Neural cell (in vitro differentiated cells): ENCODE measurements around the gene GABPB1. TPM values are rescaled to one million over a fixed set of nuclear protein-coding genes. Genes with fewer than 3 reads are reported as not detected.

Source experiments
- H2AFZ ChIP-seq: fragments of 200-600, 300-800 bp; sonication (generic), shearing (Covaris generic); 2 replicates; pipeline ENCODE4 v1.6.0; 2014; ENCODE audit warnings: low read depth, mild to moderate bottlenecking, antibody characterized with exemption, low read length, moderate library complexity
- H3F3A ChIP-seq: fragments of 200-600 bp; shearing (Covaris generic); 2 replicates; pipeline ENCODE4 v1.6.1; 2016; ENCODE audit warnings: mild to moderate bottlenecking, moderate library complexity, mixed read lengths, antibody characterized with exemption, low read length; ENCODE audit not compliant: insufficient read depth, poor library complexity, severe bottlenecking
- H3K27ac ChIP-seq: fragments of 200-600, 300-800 bp; sonication (generic), shearing (Covaris generic); 2 replicates; pipeline ENCODE4 v1.5.1; 2014; ENCODE audit warnings: mild to moderate bottlenecking, low read length, moderate library complexity
- H3K27me3 ChIP-seq: fragments of 300-800, 200-600 bp; sonication (generic), shearing (Covaris generic); 2 replicates; pipeline ENCODE4 v1.6.0; 2014; ENCODE audit warnings: mild to moderate bottlenecking, low read depth, low read length, moderate library complexity; ENCODE audit not compliant: insufficient read depth
- H3K36me3 ChIP-seq: fragments of 300-800, 200-600 bp; sonication (generic), shearing (Covaris generic); 2 replicates; pipeline ENCODE4 v1.5.1; 2014; ENCODE audit warnings: mild to moderate bottlenecking, antibody characterized with exemption, low read length, moderate library complexity; ENCODE audit not compliant: insufficient read depth
- H3K4me2 ChIP-seq: fragments of 300-800, 200-600 bp; sonication (generic), shearing (Covaris generic); 2 replicates; pipeline ENCODE4 v1.6.0; 2014; ENCODE audit warnings: mild to moderate bottlenecking, low read length
- H3K4me3 ChIP-seq: fragments of 300-800, 200-600 bp; sonication (generic), shearing (Covaris generic); 2 replicates; pipeline ENCODE4 v1.5.1; 2014; ENCODE audit warnings: mild to moderate bottlenecking, low read length, moderate library complexity
- H3K79me2 ChIP-seq: fragments of 200-600 bp; shearing (Covaris generic); replicated peaks from 2 replicates; pipeline ENCODE4 v1.6.0; 2014; ENCODE audit warnings: mild to moderate bottlenecking, low read length, moderate library complexity; ENCODE audit not compliant: insufficient read depth
- H3K9ac ChIP-seq: fragments of 300-800, 200-600 bp; sonication (generic), shearing (Covaris generic); 2 replicates; pipeline ENCODE4 v1.6.1; 2016; ENCODE audit warnings: mild to moderate bottlenecking, low read length, mixed read lengths
- H3K9me2 ChIP-seq: fragments of 200-600 bp; shearing (Covaris generic); 2 replicates; pipeline ENCODE4 v1.6.1; 2016; ENCODE audit warnings: mild to moderate bottlenecking, low read length, mixed read lengths; ENCODE audit not compliant: insufficient read depth
- H3K9me3 ChIP-seq: fragments of 200-600, 300-800 bp; sonication (generic), shearing (Covaris generic); 2 replicates; pipeline ENCODE4 v1.6.1; 2016; ENCODE audit warnings: mild to moderate bottlenecking, mixed run types, low read length, moderate library complexity, mixed read lengths
- H4K20me1 ChIP-seq: fragments of 200-600 bp; shearing (Covaris generic); 2 replicates; pipeline ENCODE4 v1.6.1; 2016; ENCODE audit warnings: mild to moderate bottlenecking, mixed run types; ENCODE audit not compliant: insufficient read depth
- EP300 ChIP-seq: fragments of 450-650 bp; conservative IDR thresholded peaks from 2 replicates; pipeline ENCODE4 v1.6.1; 2014; ENCODE audit warnings: antibody characterized with exemption, mild to moderate bottlenecking, moderate library complexity; ENCODE audit not compliant: poor library complexity, severe bottlenecking
- EZH2 ChIP-seq: fragments of 200-600, 300-800 bp; shearing (Covaris generic), sonication (generic); IDR thresholded peaks from 2 replicates; pipeline ENCODE4 v1.6.1; 2014; ENCODE audit warnings: antibody characterized with exemption, low read length, borderline replicate concordance, mild to moderate bottlenecking; ENCODE audit not compliant: insufficient read depth, poor library complexity, severe bottlenecking
- MXI1 ChIP-seq: fragments of 450-650 bp; conservative IDR thresholded peaks from 2 replicates; pipeline ENCODE4 v1.6.1; 2014; ENCODE audit warnings: antibody characterized with exemption, mild to moderate bottlenecking; ENCODE audit not compliant: poor library complexity, severe bottlenecking
- POLR2AphosphoS5 ChIP-seq: IDR thresholded peaks from 2 replicates; pipeline ENCODE4 v1.6.1; 2012
- RAD21 ChIP-seq: fragments of 450-650 bp; conservative IDR thresholded peaks from 2 replicates; pipeline ENCODE4 v1.6.1; 2014; ENCODE audit warnings: antibody characterized with exemption, mild to moderate bottlenecking, moderate library complexity
- SMC3 ChIP-seq: fragments of 450-650 bp; conservative IDR thresholded peaks from 2 replicates; pipeline ENCODE4 v1.6.1; 2014; ENCODE audit warnings: antibody characterized with exemption, mild to moderate bottlenecking, moderate library complexity; ENCODE audit not compliant: poor library complexity
- TAF1 ChIP-seq: IDR thresholded peaks from 2 replicates; pipeline ENCODE4 v1.6.1; 2012; ENCODE audit warnings: low read depth
- polyA plus RNA-seq: library from polyadenylated mRNA; depleted of rRNA; stranded (reverse); fragments of >200 nt; gene quantifications from 2 replicates; pipeline ENCODE4 v1.2.3, GENCODE V29; 2014
- TF ChIP-seq, protein P1 (sequence below): IDR thresholded peaks from 2 replicates; pipeline ENCODE4 v1.6.1; 2012; ENCODE audit warnings: borderline replicate concordance
- TF ChIP-seq, protein P2 (sequence below): fragments of 450-650 bp; IDR thresholded peaks from 2 replicates; pipeline ENCODE4 v1.5.1; 2014; ENCODE audit warnings: antibody characterized with exemption, mild to moderate bottlenecking, moderate library complexity; ENCODE audit not compliant: poor library complexity, severe bottlenecking

GABPB1 gene
- polyA plus RNA-seq, 1 donor from 2014 or later: 34.1 TPM

DNA sequence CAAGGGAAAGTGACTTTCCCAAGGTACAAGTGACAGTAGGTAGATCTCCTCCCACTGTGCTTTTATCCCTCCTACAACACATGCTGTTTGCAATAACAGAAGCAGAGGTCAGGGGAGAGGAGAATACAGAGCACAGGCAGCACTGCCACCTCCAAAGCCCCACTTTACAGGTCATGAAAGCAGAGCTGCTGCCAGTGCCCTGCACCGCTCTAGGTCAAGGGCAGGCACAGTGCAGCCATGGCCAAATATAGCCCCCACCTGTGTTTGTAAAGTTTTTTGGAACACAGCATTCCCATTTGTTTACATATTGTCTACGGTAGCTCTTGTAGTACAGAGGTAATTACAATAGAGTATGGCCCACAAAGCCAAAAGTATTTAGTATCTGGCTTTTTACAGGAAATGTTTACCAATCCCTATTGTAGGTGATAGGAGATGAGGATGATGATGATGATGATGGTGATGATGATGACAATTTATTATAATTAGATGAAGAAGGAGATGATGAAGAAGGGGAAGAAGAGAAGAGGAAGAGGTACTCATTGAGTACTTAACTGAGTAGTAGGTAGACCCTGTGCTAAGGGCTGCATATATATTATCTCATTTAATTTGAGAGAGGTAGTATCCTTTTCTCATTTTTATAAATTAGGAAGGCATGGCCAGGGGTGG, 109.9 kb downstream of the GABPB1 start:
- Histone ChIP-seq H3K4me2 (no peak overlapping the region), H2AFZ (no peak overlapping the region), H3K9me3 (no peaks in the 10 kb centered on the region), H3F3A (no peaks in the 10 kb centered on the region), H3K79me2 (no peaks in the 10 kb centered on the region), H3K27me3 (no peaks in the 10 kb centered on the region), H3K27ac (no peak overlapping the region), H4K20me1 (no peaks in the 10 kb centered on the region), H3K36me3 (no peaks in the 10 kb centered on the region), H3K9ac (no peak overlapping the region), H3K9me2 (no peaks in the 10 kb centered on the region), H3K4me3 (no peak overlapping the region)
- no peak for TF ChIP-seq TAF1
- TF ChIP-seq SMC3: no peak
- TF ChIP-seq, protein P1, sequence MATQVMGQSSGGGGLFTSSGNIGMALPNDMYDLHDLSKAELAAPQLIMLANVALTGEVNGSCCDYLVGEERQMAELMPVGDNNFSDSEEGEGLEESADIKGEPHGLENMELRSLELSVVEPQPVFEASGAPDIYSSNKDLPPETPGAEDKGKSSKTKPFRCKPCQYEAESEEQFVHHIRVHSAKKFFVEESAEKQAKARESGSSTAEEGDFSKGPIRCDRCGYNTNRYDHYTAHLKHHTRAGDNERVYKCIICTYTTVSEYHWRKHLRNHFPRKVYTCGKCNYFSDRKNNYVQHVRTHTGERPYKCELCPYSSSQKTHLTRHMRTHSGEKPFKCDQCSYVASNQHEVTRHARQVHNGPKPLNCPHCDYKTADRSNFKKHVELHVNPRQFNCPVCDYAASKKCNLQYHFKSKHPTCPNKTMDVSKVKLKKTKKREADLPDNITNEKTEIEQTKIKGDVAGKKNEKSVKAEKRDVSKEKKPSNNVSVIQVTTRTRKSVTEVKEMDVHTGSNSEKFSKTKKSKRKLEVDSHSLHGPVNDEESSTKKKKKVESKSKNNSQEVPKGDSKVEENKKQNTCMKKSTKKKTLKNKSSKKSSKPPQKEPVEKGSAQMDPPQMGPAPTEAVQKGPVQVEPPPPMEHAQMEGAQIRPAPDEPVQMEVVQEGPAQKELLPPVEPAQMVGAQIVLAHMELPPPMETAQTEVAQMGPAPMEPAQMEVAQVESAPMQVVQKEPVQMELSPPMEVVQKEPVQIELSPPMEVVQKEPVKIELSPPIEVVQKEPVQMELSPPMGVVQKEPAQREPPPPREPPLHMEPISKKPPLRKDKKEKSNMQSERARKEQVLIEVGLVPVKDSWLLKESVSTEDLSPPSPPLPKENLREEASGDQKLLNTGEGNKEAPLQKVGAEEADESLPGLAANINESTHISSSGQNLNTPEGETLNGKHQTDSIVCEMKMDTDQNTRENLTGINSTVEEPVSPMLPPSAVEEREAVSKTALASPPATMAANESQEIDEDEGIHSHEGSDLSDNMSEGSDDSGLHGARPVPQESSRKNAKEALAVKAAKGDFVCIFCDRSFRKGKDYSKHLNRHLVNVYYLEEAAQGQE: no peak
- TF ChIP-seq EZH2: no peak
- no peak for TF ChIP-seq POLR2AphosphoS5
- TF ChIP-seq RAD21: no peak

DNA sequence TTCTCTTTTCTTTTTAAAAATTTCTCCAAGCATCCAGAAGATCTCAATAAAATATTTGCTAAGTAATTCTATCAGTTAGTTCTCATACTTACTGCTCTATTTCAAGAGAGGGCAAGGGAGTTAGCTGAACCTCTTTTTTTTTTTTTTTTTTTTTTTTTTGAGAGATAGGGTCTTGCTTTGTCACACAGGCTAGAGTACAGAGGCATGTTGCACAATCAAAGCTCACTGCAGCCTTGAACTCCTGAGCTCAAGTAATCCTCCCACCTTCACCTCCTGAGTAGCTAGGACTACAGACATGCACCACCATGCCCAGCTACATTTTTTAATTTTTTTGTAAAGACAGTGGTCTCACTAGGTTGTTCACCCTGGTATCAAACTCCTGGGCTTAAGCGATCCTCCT, 110.8 kb downstream of the GABPB1 start:
- Histone ChIP-seq H3K27ac (no peak overlapping the region), H3K79me2 (no peaks in the 10 kb centered on the region), H3F3A (no peaks in the 10 kb centered on the region), H4K20me1 (no peaks in the 10 kb centered on the region), H3K9ac (no peak overlapping the region), H3K27me3 (no peaks in the 10 kb centered on the region), H3K9me2 (no peaks in the 10 kb centered on the region), H3K36me3 (no peaks in the 10 kb centered on the region), H3K4me2 (no peak overlapping the region), H2AFZ (no peak overlapping the region), H3K4me3 (no peak overlapping the region), H3K9me3 (no peaks in the 10 kb centered on the region)
- TF ChIP-seq EP300: no peak
- no peak for TF ChIP-seq RAD21
- TF ChIP-seq, protein P1: no peak
- TF ChIP-seq TAF1: no peak
- no peak for TF ChIP-seq EZH2
- TF ChIP-seq SMC3: no peak
- TF ChIP-seq MXI1: no peak
- TF ChIP-seq, protein P2, sequence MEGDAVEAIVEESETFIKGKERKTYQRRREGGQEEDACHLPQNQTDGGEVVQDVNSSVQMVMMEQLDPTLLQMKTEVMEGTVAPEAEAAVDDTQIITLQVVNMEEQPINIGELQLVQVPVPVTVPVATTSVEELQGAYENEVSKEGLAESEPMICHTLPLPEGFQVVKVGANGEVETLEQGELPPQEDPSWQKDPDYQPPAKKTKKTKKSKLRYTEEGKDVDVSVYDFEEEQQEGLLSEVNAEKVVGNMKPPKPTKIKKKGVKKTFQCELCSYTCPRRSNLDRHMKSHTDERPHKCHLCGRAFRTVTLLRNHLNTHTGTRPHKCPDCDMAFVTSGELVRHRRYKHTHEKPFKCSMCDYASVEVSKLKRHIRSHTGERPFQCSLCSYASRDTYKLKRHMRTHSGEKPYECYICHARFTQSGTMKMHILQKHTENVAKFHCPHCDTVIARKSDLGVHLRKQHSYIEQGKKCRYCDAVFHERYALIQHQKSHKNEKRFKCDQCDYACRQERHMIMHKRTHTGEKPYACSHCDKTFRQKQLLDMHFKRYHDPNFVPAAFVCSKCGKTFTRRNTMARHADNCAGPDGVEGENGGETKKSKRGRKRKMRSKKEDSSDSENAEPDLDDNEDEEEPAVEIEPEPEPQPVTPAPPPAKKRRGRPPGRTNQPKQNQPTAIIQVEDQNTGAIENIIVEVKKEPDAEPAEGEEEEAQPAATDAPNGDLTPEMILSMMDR: no peak
- TF ChIP-seq POLR2AphosphoS5: no peak
